Smooth muscle cell (in vitro differentiated cells): ENCODE data around the gene SLC6A12. TPM values are rescaled to one million over a fixed set of nuclear protein-coding genes. Genes with fewer than 3 reads are reported as not detected.
A peak's percentile ranks its signal among the peaks of the same experiment; 100 is the strongest.

ENCODE experiments used
- DNase-seq: peaks from one replicate; lab custom pipeline; 2025; ENCODE audit not compliant: unreplicated experiment; lab: John Stamatoyannopoulos, UW
- H2AFZ ChIP-seq: fragments of 200-600 bp; sonication (generic); 2 replicates; pipeline ENCODE4 v1.6.0; 2016; ENCODE audit warnings: antibody characterized with exemption, low read depth, mild to moderate bottlenecking
- H3F3A ChIP-seq: fragments of 200-600 bp; sonication (generic); 2 replicates; pipeline ENCODE4 v1.6.0; 2017; ENCODE audit warnings: antibody characterized with exemption, low read depth
- H3K27ac ChIP-seq: fragments of 200-600 bp; sonication (generic); 2 replicates; pipeline ENCODE4 v1.5.1; 2016; ENCODE audit warnings: low read depth, mild to moderate bottlenecking
- H3K27me3 ChIP-seq: fragments of 200-600 bp; sonication (generic); 2 replicates; pipeline ENCODE4 v1.6.1; 2016; ENCODE audit warnings: low read depth, mild to moderate bottlenecking
- H3K36me3 ChIP-seq: fragments of 200-600 bp; sonication (generic); 2 replicates; pipeline ENCODE4 v1.5.1; 2016; ENCODE audit warnings: low read depth
- H3K4me1 ChIP-seq: fragments of 200-600 bp; sonication (generic); 2 replicates; pipeline ENCODE4 v1.5.1; 2016; ENCODE audit warnings: low read depth
- H3K4me2 ChIP-seq: fragments of 200-600 bp; sonication (generic); 2 replicates; pipeline ENCODE4 v1.6.0; 2016; ENCODE audit warnings: mild to moderate bottlenecking
- H3K4me3 ChIP-seq: fragments of 200-600 bp; sonication (generic); 2 replicates; pipeline ENCODE4 v1.5.1; 2016; ENCODE audit warnings: mild to moderate bottlenecking
- H3K79me2 ChIP-seq: fragments of 200-600 bp; sonication (generic); 2 replicates; pipeline ENCODE4 v1.6.0; 2016; ENCODE audit warnings: low read depth, mild to moderate bottlenecking
- H3K9ac ChIP-seq: fragments of 200-600 bp; sonication (generic); 2 replicates; pipeline ENCODE4 v1.6.0; 2016; ENCODE audit warnings: low read depth
- H3K9me3 ChIP-seq: fragments of 200-600 bp; sonication (generic); replicated peaks from 2 replicates; pipeline ENCODE4 v1.5.1; 2016; ENCODE audit warnings: low read depth
- H4K20me1 ChIP-seq: fragments of 200-600 bp; sonication (generic); 2 replicates; pipeline ENCODE4 v1.6.0; 2016; ENCODE audit warnings: low read depth
- CTCF ChIP-seq: fragments of 200-600 bp; sonication (generic); IDR thresholded peaks from 2 replicates; pipeline ENCODE4 v1.5.1; 2017; ENCODE audit warnings: borderline replicate concordance, mild to moderate bottlenecking, antibody characterized with exemption; ENCODE audit not compliant: insufficient read depth, poor library complexity, severe bottlenecking
- WGBS: methylation state at CpG from one replicate; pipeline ENCODE4 v1.1.7; 2016; ENCODE audit warnings: low lambda C conversion rate; 5-methylcytosine and 5-hydroxymethylcytosine counted together
- polyA plus RNA-seq: library from polyadenylated mRNA; unstranded; fragments of >200 nt; fragmentation: Nextera tagmentation; extraction: Ambion mirVana; gene quantifications from 2 replicates; pipeline ENCODE4 v1.2.1, GENCODE V29; 2016
- total RNA-seq: library from RNA; depleted of rRNA; stranded (reverse); fragments of >200 nt; gene quantifications from 2 replicates; pipeline ENCODE4 v1.2.3, GENCODE V29; 2014

Gene SLC6A12
- total RNA-seq (0.22 and 1.7 TPM in 2 replicates), polyA plus RNA-seq (1.1 TPM in 1 of 2 replicates, not detected in the other)

GRCh38 chr12:214003-214741, at the start of gene SLC6A12:
Gene SLC6A12, minus strand, starts transcription at chr12:214157. Its CDS starts 4,171 bp downstream, at chr12:209986.
- no peaks in the 10 kb centered on the region for H3K79me2 ChIP-seq
- H3K36me3 ChIP-seq: no peaks in the 10 kb centered on the region
- H3K4me2 ChIP-seq: no peak within 1 kb of the TSS
- peaks cover 5% of the 10 kb centered on the region for H3K4me1 ChIP-seq
- no peaks in the 10 kb centered on the region for H4K20me1 ChIP-seq
- H3F3A ChIP-seq: no peaks in the 10 kb centered on the region
- no peak within 1 kb of the TSS for H2AFZ ChIP-seq
- no peak within 1 kb of the TSS for H3K27ac ChIP-seq
- DNase-seq: no peak
- WGBS: 55% methylated on average over 13 of the region's 14 CpGs
- H3K9ac ChIP-seq: no peak within 1 kb of the TSS
- H3K4me3 ChIP-seq: no peak within 1 kb of the TSS
- H3K9me3 ChIP-seq: no peaks in the 10 kb centered on the region
- H3K27me3 ChIP-seq: peaks cover 16% of the 10 kb centered on the region
- TF ChIP-seq CTCF: no peak

- TF ChIP-seq CTCF: no peak
- Histone ChIP-seq H3K9me3 (no peaks in the 10 kb centered on the region), H3K27me3 (no peaks in the 10 kb centered on the region), H3K4me1 (peaks cover 10% of the 10 kb centered on the region), H3K9ac (no peak overlapping the region), H3K27ac (no peak overlapping the region), H3K36me3 (no peaks in the 10 kb centered on the region), H3K4me2 (peak overlapping the region; percentile 36), H4K20me1 (no peaks in the 10 kb centered on the region), H3K4me3 (no peak overlapping the region), H2AFZ (no peak overlapping the region), H3F3A (no peaks in the 10 kb centered on the region), H3K79me2 (no peaks in the 10 kb centered on the region)
- DNase-seq: no peak
- 66% methylated on average over 9 of the region's 9 CpGs for WGBS
These were observed 49.6 kb upstream of the SLC6A12 start for GRCh38 chr12:263574-263973.

DNA sequence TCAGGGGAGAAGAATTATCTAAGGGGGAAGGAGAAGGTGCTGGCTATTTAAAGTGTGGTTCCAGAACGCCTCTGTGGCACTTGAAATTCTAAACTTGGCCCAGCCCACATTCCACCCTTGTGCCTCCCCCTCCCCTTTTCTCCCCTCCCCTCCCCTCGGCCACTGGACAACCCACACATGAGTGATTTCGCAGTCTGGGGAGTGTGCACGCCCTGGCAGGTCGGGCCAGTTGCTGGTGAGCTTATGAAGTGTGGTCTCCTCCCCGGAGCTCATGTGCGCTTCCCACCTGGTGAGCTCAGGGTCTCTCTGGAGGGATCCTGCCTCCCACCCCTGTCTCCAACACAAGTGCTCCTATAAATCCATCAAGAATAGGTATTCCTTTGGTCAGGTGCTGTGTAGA, 48.9 kb upstream of the SLC6A12 start, which contains the start of gene SLC6A13:
SLC6A13 (minus strand) TSS at position 20 of the 400 bp plus-strand sequence. CDS start 2,784 bp downstream, outside the sequence.
- H3K27me3 ChIP-seq: no peaks in the 10 kb centered on the region
- H3K27ac ChIP-seq: no peak within 1 kb of the TSS
- no peaks in the 10 kb centered on the region for H3K9me3 ChIP-seq
- no peak within 1 kb of the TSS for H3K4me3 ChIP-seq
- no peaks in the 10 kb centered on the region for H3K79me2 ChIP-seq
- no peaks in the 10 kb centered on the region for H3F3A ChIP-seq
- no peak within 1 kb of the TSS for H2AFZ ChIP-seq
- no peak within 1 kb of the TSS for H3K9ac ChIP-seq
- H3K4me1 ChIP-seq: peaks cover 10% of the 10 kb centered on the region
- TF ChIP-seq CTCF: no peak
- no peaks in the 10 kb centered on the region for H4K20me1 ChIP-seq
- peak within 1 kb of the TSS; percentile 36 for H3K4me2 ChIP-seq
- DNase-seq: no peak
- no peaks in the 10 kb centered on the region for H3K36me3 ChIP-seq
- 53% methylated on average over 6 of the region's 7 CpGs for WGBS

DNA sequence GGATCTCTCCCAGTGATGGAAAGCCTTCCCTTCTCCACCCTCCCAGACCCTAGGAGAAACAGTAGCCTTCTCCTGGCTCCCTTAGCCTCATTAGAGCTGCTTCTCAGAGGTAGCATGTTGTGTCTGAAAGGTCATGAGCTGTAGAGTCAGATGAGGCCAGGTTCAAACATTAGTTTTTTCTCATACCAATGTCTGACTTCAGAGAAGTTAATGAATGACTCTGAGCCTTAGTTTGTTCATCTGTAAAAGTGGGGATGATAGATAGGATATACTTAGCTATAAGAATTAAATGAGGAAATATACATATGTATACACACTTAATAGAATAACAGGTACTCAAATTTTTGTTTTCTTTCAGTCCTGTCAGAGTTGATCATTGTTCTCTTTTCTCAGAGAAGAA, 48.2 kb upstream of the SLC6A12 start:
- Histone ChIP-seq H3K9me3 (no peaks in the 10 kb centered on the region), H3K27me3 (no peaks in the 10 kb centered on the region), H3K4me3 (no peak overlapping the region), H3K4me2 (no peak overlapping the region), H3K9ac (no peak overlapping the region), H3K36me3 (no peaks in the 10 kb centered on the region), H4K20me1 (no peaks in the 10 kb centered on the region), H3K79me2 (no peaks in the 10 kb centered on the region), H3K4me1 (peaks cover 10% of the 10 kb centered on the region), H2AFZ (no peak overlapping the region), H3K27ac (no peak overlapping the region), H3F3A (no peaks in the 10 kb centered on the region)
- no peak for DNase-seq
- no peak for TF ChIP-seq CTCF
